T-helper 2 cell (primary cell): ENCODE measurements around the gene SPAG5.

Experiments
- DNase-seq, 5 experiments: peaks; one replicate each; pipeline versions ENCODE4 v3.0.0 to v3.0.0-alpha.2; 2012 to 2022

Gene SPAG5

GRCh38 chr17:28541439-28541838 lies 57.4 kb downstream of the SPAG5 start:
- DNase-seq: no peak

GRCh38 chr17:28540231-28540630 lies 58.6 kb downstream of the SPAG5 start:
- no peak for DNase-seq

- DNase-seq: no peak
Observed at GRCh38 chr17:28538296-28538895, 60.4 kb downstream of the SPAG5 start.

- DNase-seq: no peak
Observed at GRCh38 chr17:28537219-28537610, 61.6 kb downstream of the SPAG5 start.

- DNase-seq: no peak
Observed at GRCh38 chr17:28536532-28537218, 62.1 kb downstream of the SPAG5 start.

- DNase-seq: no peak
Observed at GRCh38 chr17:28534740-28535375, 64.0 kb downstream of the SPAG5 start.

- no peak for DNase-seq
Observed at GRCh38 chr17:28533091-28533807, 65.6 kb downstream of the SPAG5 start.

- DNase-seq: no peak
Observed at GRCh38 chr17:28532050-28532960, 66.5 kb downstream of the SPAG5 start.

- DNase-seq: no peak
Observed at GRCh38 chr17:28530926-28531325, 67.9 kb downstream of the SPAG5 start.

- no peak for DNase-seq
Observed at GRCh38 chr17:28530250-28530649, 68.6 kb downstream of the SPAG5 start.

- DNase-seq: no peak
Observed at GRCh38 chr17:28529013-28529400, 69.8 kb downstream of the SPAG5 start.

- DNase-seq: no peak
Observed at GRCh38 chr17:28528327-28529012, 70.4 kb downstream of the SPAG5 start.

GRCh38 chr17:28527859-28528258 lies 71.0 kb downstream of the SPAG5 start:
- no peak for DNase-seq
